Brain microvascular endothelial cell (primary cell): ENCODE measurements around the gene NCBP3.

Experiments used
- DNase-seq: peaks from one replicate; pipeline ENCODE4 v3.0.0-alpha.2; 2020
- H3K27ac ChIP-seq: fragments of 250-450 bp; sonication (Bioruptor Pico); 2 replicates; pipeline ENCODE4 v1.5.1; 2020; ENCODE audit warnings: mild to moderate bottlenecking, moderate library complexity
- H3K27me3 ChIP-seq: fragments of 250-450 bp; sonication (Bioruptor Pico); replicated peaks from 2 replicates; pipeline ENCODE4 v1.5.1; 2020; ENCODE audit warnings: mild to moderate bottlenecking
- H3K36me3 ChIP-seq: fragments of 250-450 bp; sonication (Bioruptor Pico); replicated peaks from 2 replicates; pipeline ENCODE4 v1.5.1; 2020; ENCODE audit warnings: mild to moderate bottlenecking
- H3K4me3 ChIP-seq: 2 replicates; pipeline ENCODE4 v1.5.1; 2011; ENCODE audit warnings: low read depth, mild to moderate bottlenecking, control low read depth, low read length, moderate library complexity
- CTCF ChIP-seq: IDR thresholded peaks from 2 replicates; pipeline ENCODE4 v1.5.1; 2011; ENCODE audit warnings: low read depth, mild to moderate bottlenecking, moderate library complexity, low read length, control low read depth, inconsistent platforms; ENCODE audit errors: missing control alignments
- in situ Hi-C: cut with HindIII; loops from 2 replicates; pipeline ENCODE4 v1.10.0; 2017; ENCODE audit warnings: low sequenced_read_pairs, low pct_ligation_motif_present

The NCBP3 gene

GRCh38 chr17:3867106-3867505 is 21.1 kb upstream of the NCBP3 start:
- in situ Hi-C loops = no loop called here
- DNase-seq = no peak
- H3K27ac ChIP-seq = no peak overlapping the region
- H3K36me3 ChIP-seq = no peaks in the 10 kb centered on the region
- no peak for TF ChIP-seq CTCF
- H3K4me3 ChIP-seq = no peak overlapping the region
- H3K27me3 ChIP-seq = no peaks in the 10 kb centered on the region

- in situ Hi-C loops = no loop called here
- H3K4me3 ChIP-seq = no peak overlapping the region
- H3K27ac ChIP-seq = no peak overlapping the region
Measured at GRCh38 chr17:3866276-3866675, 20.2 kb upstream of the NCBP3 start.

GRCh38 chr17:3865176-3865575 is 19.1 kb upstream of the NCBP3 start:
- Histone ChIP-seq H3K36me3 (no peaks in the 10 kb centered on the region), H3K4me3 (no peak overlapping the region), H3K27me3 (no peaks in the 10 kb centered on the region), H3K27ac (no peak overlapping the region)
- peak; percentile 49 for DNase-seq
- no peak for TF ChIP-seq CTCF
- in situ Hi-C loops = no loop called here

More at GRCh38 chr17:3866276-3866675, 20.2 kb upstream of the NCBP3 start:
- Histone ChIP-seq H3K36me3 (no peaks in the 10 kb centered on the region), H3K27me3 (no peaks in the 10 kb centered on the region)
- DNase-seq = no peak
- TF ChIP-seq CTCF = no peak

- Histone ChIP-seq H3K27ac (no peak overlapping the region), H3K27me3 (no peaks in the 10 kb centered on the region), H3K36me3 (no peaks in the 10 kb centered on the region), H3K4me3 (no peak overlapping the region)
- DNase-seq = no peak
- in situ Hi-C loops = no loop called here
- no peak for TF ChIP-seq CTCF
Measured at GRCh38 chr17:3864534-3864933, 18.5 kb upstream of the NCBP3 start.

- no peak overlapping the region for H3K4me3 ChIP-seq
- no peak overlapping the region for H3K27ac ChIP-seq
- in situ Hi-C loops = no loop called here
- no peak for TF ChIP-seq CTCF
- no peak for DNase-seq
- no peaks in the 10 kb centered on the region for H3K36me3 ChIP-seq
- H3K27me3 ChIP-seq = no peaks in the 10 kb centered on the region
Measured at GRCh38 chr17:3861761-3862681, 16.0 kb upstream of the NCBP3 start.
